Measurements from ENCODE around the gene PRKG1. TPM values are rescaled to one million over a fixed set of nuclear protein-coding genes. Genes with fewer than 3 reads are reported as not detected.

PRKG1 gene
- total RNA-seq, 1 experiment from 2014 or later, result 10.4 TPM

DNA sequence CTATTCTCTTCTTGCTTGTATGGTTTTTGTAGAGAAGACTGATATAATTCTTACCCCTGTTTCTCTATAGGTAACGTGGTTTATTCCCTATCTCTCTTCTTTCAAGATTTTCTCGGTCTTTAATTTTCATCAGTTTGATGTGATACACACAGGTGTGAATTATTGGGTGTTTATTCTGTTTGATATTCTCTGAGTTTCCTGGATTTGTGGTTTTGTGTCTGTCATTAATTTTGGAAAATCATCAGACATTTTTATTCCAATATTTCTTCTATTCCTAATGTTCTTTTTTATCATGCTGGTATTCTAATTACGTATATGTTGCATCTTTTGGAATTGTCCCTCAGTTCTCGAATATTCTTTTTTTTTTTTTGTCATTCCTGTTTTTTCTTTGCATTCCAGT is 850.1 kb downstream of the PRKG1 start:
- no peaks in the 10 kb centered on the region for H3K27me3 Mint-ChIP-seq (ENCODE audit: low read depth)
- Histone ChIP-seq H3K4me2 (ENCODE audit: insufficient read depth, insufficient read length, low read length) (no peak overlapping the region), H4K20me1 (ENCODE audit: control insufficient read depth, insufficient read depth, insufficient read length) (no peaks in the 10 kb centered on the region)

More for the DNA sequence above, 850.1 kb downstream of the PRKG1 start:
- H2BK12ac ChIP-seq (ENCODE audit: insufficient read length, low read depth, low read length), result no peak overlapping the region
- Mint-ChIP-seq H3K4me3 (no peak overlapping the region), H3K27ac (no peak overlapping the region), H3K9me3 (peaks cover 0 to 2% of the 10 kb centered on the region in 2 experiments; a peak in 2 of 5 replicates), H3K36me3 (ENCODE audit: insufficient read depth in 1 of 3, low read depth in 3 of 3) (peaks cover 0 to 8% (median 0%) of the 10 kb centered on the region in 3 experiments; a peak in 1 of 7 replicates), H3K4me1 (peaks cover 6 to 18% of the 10 kb centered on the region in 2 experiments; a peak in 3 of 4 replicates)
- no peak overlapping the region for H3K23ac ChIP-seq (ENCODE audit: insufficient read length, low read depth, low read length)
- WGBS (ENCODE audit: extremely low coverage, insufficient read length, low lambda C conversion rate), result no CpG with 5 or more reads among the region's 4 CpGs
- no peak overlapping the region for H4K8ac ChIP-seq (replicated peaks; ENCODE audit: insufficient read length, low read depth, low read length)
- H3K14ac ChIP-seq (ENCODE audit: insufficient read depth, low read length), result no peak overlapping the region
- no peak overlapping the region for H3K4ac ChIP-seq (ENCODE audit: low read depth, low read length)
- no peaks in the 10 kb centered on the region for H3K4me1 ChIP-seq (ENCODE audit: insufficient read depth, low read length)
- no peak overlapping the region for H3T11ph ChIP-seq (ENCODE audit: low read length)
- H4K91ac ChIP-seq (ENCODE audit: insufficient read length, low read depth, low read length), result no peak overlapping the region
- no peaks in the 10 kb centered on the region for H3K27me3 ChIP-seq (ENCODE audit: insufficient read depth, low read length)
- no peak for DNase-seq
- no peak overlapping the region for H2BK120ac ChIP-seq (ENCODE audit: low read depth, low read length, poor library complexity, severe bottlenecking)
- no peak overlapping the region for H3K9ac ChIP-seq (ENCODE audit: extremely low read depth, insufficient read length, low read length)
- no peaks in the 10 kb centered on the region for H3K23me2 ChIP-seq (ENCODE audit: insufficient read length, low read depth, low read length, poor library complexity, severe bottlenecking)
- H3K79me1 ChIP-seq (ENCODE audit: insufficient read depth, low read depth, low read length, poor library complexity, severe bottlenecking), result no peaks in the 10 kb centered on the region
- H3K18ac ChIP-seq (ENCODE audit: insufficient read length, low read depth, low read length), result no peak overlapping the region
- H4K5ac ChIP-seq (ENCODE audit: insufficient read length, low read depth, low read length), result no peak overlapping the region
- no peak overlapping the region for H2AK5ac ChIP-seq (ENCODE audit: insufficient read length, low read length)
- no peak overlapping the region for H3K27ac ChIP-seq (ENCODE audit: insufficient read length, low read depth, low read length)
- no peak overlapping the region for H3K56ac ChIP-seq (ENCODE audit: insufficient read length, low read depth, low read length)
- TF ChIP-seq, protein P1, sequence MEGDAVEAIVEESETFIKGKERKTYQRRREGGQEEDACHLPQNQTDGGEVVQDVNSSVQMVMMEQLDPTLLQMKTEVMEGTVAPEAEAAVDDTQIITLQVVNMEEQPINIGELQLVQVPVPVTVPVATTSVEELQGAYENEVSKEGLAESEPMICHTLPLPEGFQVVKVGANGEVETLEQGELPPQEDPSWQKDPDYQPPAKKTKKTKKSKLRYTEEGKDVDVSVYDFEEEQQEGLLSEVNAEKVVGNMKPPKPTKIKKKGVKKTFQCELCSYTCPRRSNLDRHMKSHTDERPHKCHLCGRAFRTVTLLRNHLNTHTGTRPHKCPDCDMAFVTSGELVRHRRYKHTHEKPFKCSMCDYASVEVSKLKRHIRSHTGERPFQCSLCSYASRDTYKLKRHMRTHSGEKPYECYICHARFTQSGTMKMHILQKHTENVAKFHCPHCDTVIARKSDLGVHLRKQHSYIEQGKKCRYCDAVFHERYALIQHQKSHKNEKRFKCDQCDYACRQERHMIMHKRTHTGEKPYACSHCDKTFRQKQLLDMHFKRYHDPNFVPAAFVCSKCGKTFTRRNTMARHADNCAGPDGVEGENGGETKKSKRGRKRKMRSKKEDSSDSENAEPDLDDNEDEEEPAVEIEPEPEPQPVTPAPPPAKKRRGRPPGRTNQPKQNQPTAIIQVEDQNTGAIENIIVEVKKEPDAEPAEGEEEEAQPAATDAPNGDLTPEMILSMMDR (conservative IDR thresholded peaks at IDR 0.05), result no peak
- no peak overlapping the region for H2BK20ac ChIP-seq (ENCODE audit: low read depth, low read length, poor library complexity, severe bottlenecking)
- no peak overlapping the region for H2AFZ ChIP-seq (ENCODE audit: low read length)
- H2BK15ac ChIP-seq (ENCODE audit: low read depth, low read length), result no peak overlapping the region
- H3K9me3 ChIP-seq (ENCODE audit: control insufficient read depth, low read depth, low read length), result no peaks in the 10 kb centered on the region
- H3K79me2 ChIP-seq (ENCODE audit: insufficient read depth, low read length), result no peaks in the 10 kb centered on the region
- H2BK5ac ChIP-seq (ENCODE audit: insufficient read length, low read length), result no peak overlapping the region

All from H9 (cell line).